Stimulated activated CD8-positive, alpha-beta memory T cell treated with anti-CD3 and anti-CD28 coated beads, Interleukin-4, amount 100 ng/mL, for 4 hours (primary cell): ENCODE measurements around the gene WNT6.

ENCODE experiments used
- DNase-seq, 2 donors: peaks; one replicate each; pipeline ENCODE4 v3.0.0-alpha.2; 2020; ENCODE audit warnings: low read depth in 2 of 2, low spot score in 1 of 2

The WNT6 gene

DNA sequence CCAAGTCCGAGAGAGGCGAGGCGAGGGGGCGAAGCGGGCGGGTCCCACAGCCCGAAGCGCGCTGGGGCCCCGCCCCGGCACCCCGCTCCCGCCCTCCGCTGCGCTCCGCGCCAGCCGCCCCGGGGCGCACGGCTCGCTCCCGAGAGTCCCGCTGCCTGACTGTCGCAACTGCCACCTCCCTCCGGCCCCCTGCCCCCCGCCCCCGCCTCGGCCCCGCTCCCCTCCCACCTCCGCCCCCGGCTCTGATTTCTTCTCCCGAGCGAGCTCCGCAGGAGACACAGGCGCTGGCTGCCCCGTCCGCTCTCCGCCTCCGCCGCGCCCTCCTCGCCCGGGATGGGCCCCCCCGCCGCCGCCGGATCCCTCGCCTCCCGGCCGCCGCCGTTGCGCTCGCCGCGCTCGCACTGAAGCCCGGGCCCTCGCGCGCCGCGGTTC, at the start of gene WNT6:
Gene WNT6, plus strand, starts transcription at position 250 of the 432 bp plus-strand sequence. CDS start 233 bp downstream, outside the sequence.
- no peak for DNase-seq

DNA sequence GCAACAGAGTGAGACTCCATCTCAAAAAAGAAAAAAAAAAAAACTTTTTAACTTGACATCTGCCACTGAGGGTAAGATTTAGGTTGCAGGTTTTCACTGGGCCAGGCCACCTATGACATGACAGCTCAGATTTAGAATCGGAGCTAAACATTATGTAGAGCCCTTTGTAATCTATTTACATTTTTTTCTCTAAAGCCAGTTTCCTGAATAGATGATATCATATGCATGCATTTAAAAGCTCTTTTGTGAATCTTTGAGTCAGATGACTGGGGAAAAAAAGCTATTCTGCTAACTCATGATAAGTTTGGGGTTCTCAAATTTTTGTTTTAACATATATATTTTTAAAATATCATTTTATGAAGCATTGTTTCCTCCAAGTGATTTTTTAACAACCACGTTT, 49.3 kb upstream of the WNT6 start:
- DNase-seq: no peak

DNA sequence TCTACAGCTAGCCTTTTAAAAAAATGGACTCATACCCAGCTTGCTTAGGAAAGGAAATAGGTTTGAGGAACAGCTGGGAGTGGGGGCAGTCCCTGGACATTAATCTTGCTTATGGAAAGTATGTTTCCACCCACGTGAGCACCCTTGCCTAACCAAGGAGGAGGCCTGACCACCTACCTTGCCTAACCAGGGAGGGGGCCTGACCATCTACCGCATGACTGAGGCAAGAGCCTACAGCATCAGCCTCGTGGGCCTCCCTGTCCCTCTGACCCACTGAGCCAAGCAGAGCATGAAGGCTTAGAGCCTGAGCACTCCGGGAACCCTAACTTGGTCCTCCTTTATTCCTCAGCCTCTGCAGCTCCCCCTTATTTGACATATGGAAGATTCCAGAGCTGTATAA, 48.2 kb upstream of the WNT6 start:
- DNase-seq: no peak

DNA sequence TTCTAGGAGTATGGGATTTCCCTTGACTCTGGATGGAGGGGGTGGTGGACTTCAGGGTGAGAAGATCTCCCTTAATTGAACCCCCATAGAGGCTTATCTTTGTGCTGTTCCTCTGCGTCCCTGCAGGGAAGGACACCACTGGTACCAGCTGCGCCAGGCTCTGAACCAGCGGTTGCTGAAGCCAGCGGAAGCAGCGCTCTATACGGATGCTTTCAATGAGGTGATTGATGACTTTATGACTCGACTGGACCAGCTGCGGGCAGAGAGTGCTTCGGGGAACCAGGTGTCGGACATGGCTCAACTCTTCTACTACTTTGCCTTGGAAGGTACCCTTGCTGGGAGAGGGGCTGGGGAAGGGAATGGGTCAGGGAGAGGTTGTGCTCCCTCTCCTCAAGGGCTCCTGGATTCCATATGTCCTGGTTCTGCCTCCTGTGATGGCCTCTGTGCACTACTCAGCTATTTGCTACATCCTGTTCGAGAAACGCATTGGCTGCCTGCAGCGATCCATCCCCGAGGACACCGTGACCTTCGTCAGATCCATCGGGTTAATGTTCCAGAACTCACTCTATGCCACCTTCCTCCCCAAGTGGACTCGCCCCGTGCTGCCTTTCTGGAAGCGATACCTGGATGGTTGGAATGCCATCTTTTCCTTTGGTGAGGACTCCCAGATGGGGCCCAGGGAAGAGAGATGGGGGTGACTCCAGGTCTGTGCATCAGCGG, 47.3 kb upstream of the WNT6 start:
- DNase-seq: no peak

DNA sequence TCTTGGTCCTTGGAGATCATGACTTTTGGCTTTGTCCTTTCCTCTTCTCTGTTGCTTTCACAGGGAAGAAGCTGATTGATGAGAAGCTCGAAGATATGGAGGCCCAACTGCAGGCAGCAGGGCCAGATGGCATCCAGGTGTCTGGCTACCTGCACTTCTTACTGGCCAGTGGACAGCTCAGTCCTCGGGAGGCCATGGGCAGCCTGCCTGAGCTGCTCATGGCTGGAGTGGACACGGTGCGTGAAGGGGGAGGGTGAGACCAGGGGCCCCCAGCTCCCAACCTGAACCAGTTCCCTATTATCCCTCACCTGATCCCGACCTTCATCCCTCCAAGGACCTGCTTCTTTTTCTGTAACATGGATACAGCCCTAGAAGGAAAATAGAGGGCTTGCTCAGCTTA, 46.7 kb upstream of the WNT6 start:
- DNase-seq: no peak

DNA sequence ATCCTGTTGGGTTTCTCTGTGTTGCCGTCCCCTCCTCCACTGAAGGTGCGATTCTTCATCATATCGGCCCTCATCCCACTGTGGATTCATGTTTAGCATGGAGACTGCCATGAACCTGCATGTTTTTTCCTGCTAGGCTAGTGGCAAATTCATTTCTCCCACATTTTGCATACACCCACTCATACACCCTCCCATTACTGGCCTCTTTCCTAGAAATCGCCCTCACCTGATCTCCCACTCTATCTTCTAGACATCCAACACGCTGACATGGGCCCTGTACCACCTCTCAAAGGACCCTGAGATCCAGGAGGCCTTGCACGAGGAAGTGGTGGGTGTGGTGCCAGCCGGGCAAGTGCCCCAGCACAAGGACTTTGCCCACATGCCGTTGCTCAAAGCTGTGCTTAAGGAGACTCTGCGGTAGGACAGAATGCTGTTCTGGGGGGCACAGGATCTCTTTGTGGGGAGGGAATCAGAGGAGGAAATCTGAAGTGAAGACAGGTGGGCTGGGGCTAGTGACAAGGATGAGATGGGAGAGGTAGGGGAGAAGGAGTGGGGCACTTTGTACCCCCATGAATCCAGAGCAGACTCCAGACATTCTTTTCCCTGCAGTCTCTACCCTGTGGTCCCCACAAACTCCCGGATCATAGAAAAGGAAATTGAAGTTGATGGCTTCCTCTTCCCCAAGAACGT, 45.7 kb upstream of the WNT6 start:
- no peak for DNase-seq

DNA sequence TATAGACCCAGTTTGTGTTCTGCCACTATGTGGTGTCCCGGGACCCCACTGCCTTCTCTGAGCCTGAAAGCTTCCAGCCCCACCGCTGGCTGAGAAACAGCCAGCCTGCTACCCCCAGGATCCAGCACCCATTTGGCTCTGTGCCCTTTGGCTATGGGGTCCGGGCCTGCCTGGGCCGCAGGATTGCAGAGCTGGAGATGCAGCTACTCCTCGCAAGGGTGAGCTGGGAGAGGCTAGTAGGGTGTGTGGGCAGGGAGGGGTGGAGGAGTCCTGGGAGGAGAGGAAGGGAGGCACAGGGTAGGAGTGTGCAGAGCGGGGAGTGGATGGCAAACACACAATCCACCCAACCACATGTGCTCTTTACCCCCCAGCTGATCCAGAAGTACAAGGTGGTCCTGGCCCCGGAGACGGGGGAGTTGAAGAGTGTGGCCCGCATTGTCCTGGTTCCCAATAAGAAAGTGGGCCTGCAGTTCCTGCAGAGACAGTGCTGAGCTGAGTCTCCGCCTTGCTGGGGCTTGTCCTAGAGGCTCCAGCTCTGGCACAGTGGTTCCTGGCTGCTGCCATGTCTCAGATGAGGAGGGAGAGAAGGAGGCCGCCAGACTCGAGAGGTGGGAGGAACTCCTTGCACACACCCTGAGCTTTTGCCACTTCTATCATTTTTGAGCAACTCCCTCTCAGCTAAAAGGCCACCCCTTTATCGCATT, 44.9 kb upstream of the WNT6 start:
- no peak for DNase-seq

DNA sequence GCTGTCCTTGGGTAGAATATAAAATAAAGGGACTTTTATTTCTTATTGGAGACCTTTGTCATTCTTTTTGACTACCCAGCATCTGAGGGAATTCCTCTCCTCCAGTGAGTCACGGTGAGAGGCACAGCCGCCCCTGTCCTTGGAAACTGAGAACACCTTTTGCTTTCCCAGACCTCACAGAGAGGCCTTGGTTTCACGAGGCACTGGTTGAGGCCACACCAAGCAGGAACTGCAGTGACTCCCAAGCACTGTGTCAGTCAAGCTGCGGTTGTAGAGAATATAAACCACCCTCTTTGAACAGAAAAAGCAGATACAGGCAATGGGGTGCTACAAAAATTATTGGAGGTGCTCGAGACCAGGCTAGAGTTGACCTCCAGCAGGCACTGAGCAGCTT, 44.4 kb upstream of the WNT6 start:
- DNase-seq: no peak

DNA sequence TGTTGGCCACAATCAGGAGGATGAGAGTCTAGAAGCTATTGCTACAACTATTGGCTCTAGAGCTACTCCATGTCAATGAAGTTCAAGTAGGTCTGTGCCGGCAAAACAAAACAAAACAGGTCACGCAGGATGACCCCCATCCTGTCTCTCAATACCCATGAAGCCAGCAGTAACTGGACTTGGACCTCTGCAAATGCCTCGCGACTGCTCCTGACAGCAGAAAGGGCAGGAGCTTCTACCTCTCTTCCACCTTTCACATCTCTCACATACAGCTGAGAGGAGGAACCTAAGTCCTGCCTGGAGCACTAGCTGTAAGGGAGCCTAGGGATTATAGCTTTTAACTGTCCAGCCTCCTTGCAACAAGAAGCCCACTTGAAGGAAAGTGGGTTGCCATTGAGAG, 44.0 kb upstream of the WNT6 start:
- DNase-seq: no peak

DNA sequence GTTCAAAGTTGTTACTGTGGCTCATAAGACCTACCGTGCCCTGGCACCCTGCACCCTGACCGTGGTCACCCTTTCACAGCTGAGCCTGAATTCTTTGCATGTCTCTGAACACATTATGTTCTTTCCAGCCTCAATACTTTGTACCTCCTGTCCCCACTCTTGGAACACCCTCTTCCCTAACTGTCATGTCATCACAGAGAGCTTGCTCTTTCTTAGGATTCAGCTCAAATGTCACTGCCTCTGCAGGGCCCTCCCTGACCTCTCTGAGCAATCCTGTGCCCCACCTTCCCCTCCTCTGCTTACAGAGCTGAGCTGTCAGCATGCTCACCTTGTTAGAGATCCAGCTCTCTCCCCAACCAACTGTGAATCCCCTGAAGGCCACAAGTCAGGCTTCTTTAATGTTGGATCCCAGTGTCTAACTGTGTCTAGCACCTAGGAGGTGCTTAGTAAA, 43.0 kb upstream of the WNT6 start:
- no peak for DNase-seq

DNA sequence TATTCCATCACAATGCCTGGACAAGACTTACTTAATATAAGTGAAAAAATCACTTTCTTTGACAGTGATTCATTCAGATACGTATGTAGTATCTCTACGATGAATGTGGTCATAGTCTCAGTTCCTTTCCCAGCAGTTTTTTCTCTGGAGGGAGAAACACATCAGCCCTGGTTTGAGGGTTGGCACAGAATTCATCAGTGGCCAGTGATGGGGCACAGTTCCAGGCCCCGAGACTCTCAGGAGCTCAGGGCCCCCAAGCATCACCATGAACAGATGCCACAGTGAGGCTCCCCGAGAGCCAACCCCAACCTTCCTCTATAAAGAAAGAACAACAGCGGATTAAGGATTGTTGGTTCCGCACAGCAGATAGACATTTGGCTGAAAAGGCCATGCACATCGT, 40.5 kb upstream of the WNT6 start:
- no peak for DNase-seq

DNA sequence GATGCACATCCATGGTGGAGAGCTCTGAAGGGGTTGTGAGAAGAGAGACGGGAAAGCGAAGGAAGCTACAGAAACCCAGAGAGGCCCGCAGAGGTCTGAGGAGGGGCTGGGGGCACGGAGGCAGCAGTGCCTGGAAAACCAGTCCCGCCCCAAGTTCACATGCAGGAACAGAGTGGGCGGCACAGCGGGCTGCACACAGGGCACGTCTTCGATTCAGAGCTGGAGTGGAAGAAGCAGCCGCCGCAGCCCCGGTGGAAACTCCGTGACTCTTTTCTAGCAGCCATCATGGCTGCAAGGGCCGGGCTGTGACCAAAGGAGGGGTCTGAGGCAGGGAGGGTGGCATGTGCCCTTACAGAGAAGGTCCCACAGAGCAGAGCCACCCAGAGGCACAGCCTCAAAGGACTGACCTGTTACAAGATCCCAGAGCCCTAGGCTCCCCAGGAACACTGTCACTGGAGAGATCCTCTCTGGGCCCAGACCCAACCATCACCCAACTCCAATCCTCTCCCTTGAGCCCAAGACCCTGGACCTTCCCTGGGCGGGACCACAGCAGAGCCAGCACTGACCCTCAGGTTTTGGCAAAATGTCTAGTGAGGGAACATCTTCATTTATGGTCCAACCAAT, 38.7 kb upstream of the WNT6 start:
- DNase-seq: no peak

DNA sequence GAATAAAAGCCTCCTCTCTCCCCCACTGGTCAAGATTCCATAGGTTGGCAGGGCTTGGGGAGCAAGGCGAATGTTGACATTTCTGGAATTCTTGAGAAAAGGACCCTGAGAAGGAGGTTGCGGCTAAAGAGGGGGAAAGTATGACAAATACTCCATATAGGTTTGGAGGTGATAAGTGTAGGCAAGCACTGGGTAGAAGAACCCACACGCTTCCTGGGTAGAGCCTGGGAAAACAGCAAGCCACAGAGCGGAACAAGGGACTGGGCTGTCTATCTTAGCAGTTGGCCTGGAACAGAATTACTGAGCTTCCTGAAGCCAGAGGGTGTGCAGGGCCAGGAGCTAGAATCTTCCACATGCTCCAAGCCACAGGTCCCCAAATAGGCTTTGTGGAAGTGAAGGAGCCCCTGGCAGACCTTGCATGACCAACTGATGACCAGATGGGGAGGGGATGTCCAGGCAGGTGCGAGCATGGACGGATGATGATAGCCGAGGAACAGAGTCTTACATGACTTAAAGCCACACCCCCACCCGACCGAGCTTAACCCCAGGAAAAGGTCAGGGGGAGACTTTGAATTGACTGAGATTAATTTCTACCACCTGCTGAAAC, 37.9 kb upstream of the WNT6 start:
- DNase-seq: no peak

DNA sequence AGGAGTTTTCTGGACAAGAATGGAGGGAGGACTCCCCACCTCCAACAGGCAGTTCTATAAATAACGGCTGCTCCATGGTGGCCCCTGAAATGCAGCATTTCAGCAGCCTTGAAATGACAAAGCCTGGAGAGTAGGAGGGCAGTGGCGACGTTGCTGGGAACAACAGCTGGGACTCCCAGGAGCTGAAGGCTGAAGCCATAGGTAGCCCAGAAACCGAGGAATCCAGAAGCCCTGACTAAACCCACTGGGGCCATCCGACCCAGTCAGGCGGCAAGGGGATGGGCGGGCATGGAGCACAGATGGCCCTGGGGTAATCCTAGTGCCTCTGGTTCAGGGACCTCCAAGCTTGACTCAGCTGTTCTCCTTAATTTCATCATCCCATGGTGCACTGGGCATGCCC, 37.0 kb upstream of the WNT6 start:
- no peak for DNase-seq

DNA sequence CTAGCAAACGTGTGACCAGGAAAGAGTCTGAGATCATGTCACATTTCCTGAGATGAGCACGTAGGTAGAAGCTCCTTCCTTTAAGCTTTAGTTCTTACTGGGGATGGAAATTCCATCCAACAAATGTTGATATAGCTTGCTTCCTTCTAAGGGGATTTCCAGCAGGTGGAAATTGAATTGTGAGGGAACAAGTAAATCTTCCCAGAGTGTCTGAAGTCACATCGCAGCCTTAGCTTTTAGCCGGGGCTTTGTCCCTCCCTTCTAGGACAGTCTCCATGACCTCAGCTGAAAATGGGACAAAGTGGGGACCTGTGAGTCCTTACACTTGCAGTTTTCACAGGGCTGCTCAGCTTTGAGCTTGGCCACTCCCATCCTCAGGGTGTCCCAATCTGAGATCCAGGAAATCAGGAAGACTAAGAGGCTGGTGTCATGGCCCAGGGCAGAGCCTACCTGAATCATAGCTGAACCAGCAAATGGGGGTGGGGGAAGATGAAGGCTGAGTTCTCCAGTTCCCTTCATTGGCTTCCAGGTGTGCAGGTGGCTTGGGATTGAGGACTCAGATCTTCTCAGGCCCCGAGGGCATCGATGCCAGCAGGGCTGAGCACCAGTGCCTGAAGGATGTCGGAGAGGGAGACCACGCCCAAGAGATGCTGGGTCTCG, 36.3 kb upstream of the WNT6 start:
- DNase-seq: no peak

DNA sequence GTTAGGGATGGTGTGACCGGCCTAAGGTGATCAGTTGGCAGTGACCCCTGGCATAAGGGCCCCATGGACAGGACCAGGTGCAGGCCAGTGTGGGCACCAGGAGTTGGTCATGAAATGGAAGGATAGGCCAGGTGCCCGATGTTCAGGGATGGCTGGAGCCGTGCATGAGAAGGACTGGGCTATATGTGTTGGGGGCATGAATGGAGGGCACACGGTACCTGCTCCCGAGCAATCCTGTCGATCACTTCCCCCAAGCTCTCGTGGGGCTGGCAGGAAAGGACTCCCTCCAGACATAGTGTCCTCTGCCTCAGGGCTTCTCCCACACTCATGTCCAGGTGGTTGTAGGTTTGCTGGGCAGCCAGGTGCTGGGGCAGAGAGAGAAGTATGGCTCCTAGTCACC, 35.6 kb upstream of the WNT6 start:
- DNase-seq: no peak

DNA sequence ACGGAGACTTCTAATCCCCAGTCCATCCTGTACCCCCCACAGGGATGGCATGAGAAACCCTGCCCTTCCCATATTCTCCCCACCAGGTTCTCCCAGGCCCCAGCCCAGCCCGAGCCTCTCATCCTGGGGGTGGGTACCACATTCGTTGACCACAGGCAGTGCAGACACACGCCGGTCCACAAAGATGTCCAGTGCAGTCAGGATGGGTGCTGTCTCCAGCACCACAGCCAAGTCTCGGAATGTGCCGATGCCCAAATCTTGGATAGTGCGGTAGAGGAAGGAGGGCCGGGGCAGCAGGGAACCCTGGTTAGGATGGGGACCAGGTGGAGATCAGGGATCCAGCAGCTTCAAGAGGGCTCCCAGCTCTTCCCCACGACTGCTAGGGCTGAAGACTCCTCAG, 32.8 kb upstream of the WNT6 start:
- no peak for DNase-seq

DNA sequence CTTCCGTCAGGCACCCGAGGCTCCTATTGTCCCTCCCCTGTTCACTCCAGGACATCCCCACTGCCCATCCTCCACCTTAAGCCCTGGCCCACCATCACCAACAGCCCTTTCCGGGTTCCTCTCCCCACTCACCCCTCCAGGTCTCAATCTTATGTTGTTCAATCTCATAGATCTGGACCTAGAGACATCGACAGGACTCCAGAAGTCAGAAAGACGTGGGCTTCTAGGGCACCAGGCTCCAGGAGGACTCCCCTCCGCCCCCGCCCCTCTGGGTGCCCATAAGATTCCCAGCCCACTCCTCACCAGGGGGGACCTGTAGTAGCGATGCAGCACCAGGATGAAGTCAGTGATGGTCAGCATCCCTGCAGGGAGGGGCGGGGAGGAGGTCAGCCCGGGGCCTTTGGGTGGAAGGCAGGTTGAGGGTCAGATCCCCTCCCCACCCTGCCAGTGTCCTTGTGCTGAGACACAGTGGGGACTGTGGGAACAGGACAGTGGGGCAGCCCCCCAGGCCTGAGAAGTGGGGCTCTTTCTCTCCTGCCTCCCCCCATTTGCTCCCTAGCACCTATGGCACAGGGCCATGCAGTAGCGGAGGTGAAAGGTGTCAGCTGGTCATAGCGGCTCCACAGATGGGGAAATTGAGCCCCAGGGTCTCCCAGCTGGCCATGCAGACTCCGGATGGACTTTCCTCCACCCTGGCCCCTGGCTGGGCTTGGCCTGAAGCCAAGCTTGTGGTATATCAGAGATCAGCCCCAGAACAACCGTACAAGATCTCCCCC, 31.7 kb upstream of the WNT6 start:
- DNase-seq: no peak

DNA sequence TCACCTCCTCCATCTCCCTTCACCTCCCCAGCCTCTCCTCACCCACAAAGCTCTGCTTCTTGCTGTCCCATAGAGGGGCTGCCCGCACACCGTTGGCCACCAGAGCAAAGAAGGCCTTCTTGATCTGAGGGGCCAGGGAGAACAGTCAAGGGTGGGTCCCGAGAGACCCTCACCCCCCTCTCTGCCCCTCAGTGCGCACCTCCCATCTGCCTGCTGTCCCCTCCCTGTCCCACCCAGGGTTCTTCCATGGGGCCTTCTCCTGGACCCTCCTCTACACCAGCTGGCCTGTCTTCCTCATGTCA, 31.2 kb upstream of the WNT6 start:
- DNase-seq: no peak

DNA sequence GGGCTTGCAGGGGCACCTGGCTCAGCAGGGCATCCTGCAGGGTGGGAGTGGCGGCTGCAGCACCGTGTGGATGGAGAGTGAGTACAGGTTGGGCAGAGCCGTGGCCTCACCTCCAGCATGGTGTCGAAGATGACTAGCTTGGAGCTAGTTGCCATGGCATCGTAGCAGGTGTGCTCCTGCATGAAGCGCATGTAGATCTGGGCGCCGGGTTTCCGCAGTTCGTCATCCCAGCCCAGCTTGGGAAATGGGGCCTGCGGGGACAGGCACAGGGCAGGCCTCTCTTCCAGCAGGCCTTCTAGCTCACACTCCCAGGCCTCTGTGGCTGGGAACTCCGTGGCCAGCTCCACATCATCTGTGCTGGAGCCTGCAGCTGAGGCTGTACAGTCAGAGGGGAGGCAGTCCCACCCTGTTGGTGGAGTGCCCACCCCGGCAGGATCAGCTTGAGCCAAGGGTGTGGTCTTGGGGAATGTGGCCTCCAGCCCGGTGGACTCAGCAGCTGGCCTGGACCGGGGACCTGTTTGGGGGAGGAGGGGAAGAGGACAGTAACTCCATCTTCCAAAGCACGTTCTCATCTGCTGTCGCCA, 29.6 kb upstream of the WNT6 start:
- DNase-seq: no peak
